ENCODE data around the gene TRA2B. TPM values are rescaled to one million over a fixed set of nuclear protein-coding genes. Genes with fewer than 3 reads are reported as not detected.
"Not testable (repeated sequence)": the region's sequence is repeated elsewhere in the genome, so short reads cannot be mapped to it uniquely, and the experiment has no call there.

TRA2B gene
- total RNA-seq, 1 experiment from 2014 or later: 358 TPM

DNA sequence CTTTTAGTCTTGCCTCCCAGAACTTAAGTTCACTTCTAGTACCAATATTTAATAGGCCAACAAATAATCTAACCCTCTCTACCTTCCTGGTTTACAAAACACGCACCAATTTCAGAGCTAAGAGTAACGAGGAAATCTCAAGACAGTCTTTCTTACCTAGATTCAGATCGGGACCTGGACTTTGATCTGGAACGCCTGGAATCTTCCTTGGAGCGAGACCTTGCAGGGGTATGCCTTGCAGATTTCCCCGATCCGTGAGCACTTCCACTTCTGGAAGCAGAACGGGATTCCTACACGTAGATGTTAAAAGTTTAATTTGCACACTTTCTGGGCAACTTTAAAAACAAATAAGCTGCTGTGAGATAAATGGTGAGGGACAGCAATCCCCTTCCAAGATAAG, 11.4 kb downstream of the TRA2B start:
- no peaks in the 10 kb centered on the region for H3K27me3 ChIP-seq
- DNase-seq: no peak
- H3K36me3 ChIP-seq: peaks cover 100% of the 10 kb centered on the region
- H3K4me3 ChIP-seq: no peak overlapping the region
- H3K4me1 ChIP-seq: peaks cover 21% of the 10 kb centered on the region; the same call in 1 of the 2 replicates
- H3K27ac ChIP-seq: no peak overlapping the region
- no peaks in the 10 kb centered on the region for H3K9me3 ChIP-seq (replicated peaks)

GRCh38 chr3:185925353-185925752, 12.5 kb downstream of the TRA2B start:
- DNase-seq: no peak
- Histone ChIP-seq H3K4me1 (peaks cover 14% of the 10 kb centered on the region; the same call in 1 of the 2 replicates), H3K4me3 (no peak overlapping the region), H3K27me3 (no peaks in the 10 kb centered on the region), H3K36me3 (peaks cover 100% of the 10 kb centered on the region), H3K9me3 (replicated peaks) (no peaks in the 10 kb centered on the region), H3K27ac (no peak overlapping the region)

DNA sequence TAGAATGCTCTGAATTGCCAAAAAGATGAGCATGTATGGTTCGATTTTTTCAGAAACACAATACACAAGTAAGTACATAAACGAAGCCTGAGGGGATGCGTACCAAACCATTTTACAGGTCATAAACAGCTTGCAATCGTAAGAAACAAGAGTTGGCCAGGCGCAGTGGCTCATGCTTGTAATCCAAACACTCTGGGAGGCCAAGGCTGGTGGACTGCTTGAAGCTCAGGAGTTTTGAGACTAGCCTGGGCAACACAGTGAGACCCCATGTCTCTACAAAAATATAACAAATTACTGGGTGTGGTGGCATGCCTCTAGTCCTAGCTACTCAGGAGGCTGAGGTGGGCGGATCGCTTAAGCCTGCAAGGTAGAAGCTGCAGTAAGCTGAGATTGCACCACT, 13.4 kb downstream of the TRA2B start:
- no peaks in the 10 kb centered on the region for H3K27me3 ChIP-seq
- no peak for DNase-seq

DNA sequence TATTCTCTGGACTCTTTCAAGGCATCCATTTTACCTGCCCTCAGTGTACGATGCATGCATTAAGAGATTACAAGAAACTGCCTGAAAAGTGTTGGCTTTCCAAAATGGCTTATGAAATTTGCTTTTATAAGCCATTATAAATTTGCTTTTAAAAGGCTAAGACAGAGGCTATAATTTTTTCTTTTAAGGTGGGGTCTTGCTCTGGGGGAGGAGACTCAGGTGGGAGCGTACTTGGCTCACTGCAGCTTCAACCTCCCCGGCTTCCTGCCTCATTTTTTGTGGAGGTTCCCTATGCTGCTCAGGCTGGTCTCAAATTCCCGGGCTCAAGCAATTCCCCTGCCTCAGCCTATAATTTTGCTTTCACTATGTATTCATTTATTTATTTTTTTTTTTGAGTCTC, 17.6 kb downstream of the TRA2B start:
- no peak overlapping the region for H3K4me3 ChIP-seq
- H3K36me3 ChIP-seq: peaks cover 100% of the 10 kb centered on the region
- H3K27me3 ChIP-seq: no peaks in the 10 kb centered on the region
- no peak for DNase-seq
- no peaks in the 10 kb centered on the region for H3K9me3 ChIP-seq (replicated peaks)
- no peak overlapping the region for H3K27ac ChIP-seq
- H3K4me1 ChIP-seq: no peaks in the 10 kb centered on the region

More for the DNA sequence above, 13.4 kb downstream of the TRA2B start:
- Histone ChIP-seq H3K4me1 (peaks cover 14% of the 10 kb centered on the region; the same call in 1 of the 2 replicates), H3K9me3 (replicated peaks) (no peaks in the 10 kb centered on the region), H3K36me3 (peaks cover 100% of the 10 kb centered on the region), H3K27ac (no peak overlapping the region), H3K4me3 (no peak overlapping the region)

- H3K27ac ChIP-seq: no peak overlapping the region
- H3K4me1 ChIP-seq: no peaks in the 10 kb centered on the region
- H3K36me3 ChIP-seq: peaks cover 83% of the 10 kb centered on the region
- H3K4me3 ChIP-seq: no peak overlapping the region
- H3K9me3 ChIP-seq (replicated peaks): no peaks in the 10 kb centered on the region
- DNase-seq: peak in 1 of 2 experiments; percentile 2
- H3K27me3 ChIP-seq: no peaks in the 10 kb centered on the region
These were observed 21.6 kb downstream of the TRA2B start for GRCh38 chr3:185916042-185916833.

DNA sequence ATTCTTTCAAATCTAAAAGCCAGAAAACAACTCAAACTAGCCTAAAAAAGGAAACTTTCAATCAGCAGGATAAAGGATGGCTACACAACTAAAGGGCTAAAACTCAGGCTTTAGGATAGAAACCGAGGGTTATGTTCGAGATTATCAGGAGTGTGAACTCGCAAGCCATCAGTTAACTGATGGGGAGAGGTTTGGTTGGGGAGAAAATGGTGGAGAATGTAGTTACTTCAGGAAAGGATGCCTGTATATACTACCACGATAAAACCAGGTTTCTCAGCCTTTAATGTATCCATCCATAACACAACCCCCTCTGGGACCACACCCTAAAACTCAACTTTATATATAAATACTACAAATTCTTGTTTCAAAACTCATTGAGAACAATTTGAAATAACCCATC, 22.2 kb downstream of the TRA2B start:
- Histone ChIP-seq H3K36me3 (peaks cover 77% of the 10 kb centered on the region), H3K27me3 (no peaks in the 10 kb centered on the region)

GRCh38 chr3:185914911-185915629, 22.7 kb downstream of the TRA2B start:
- H3K4me1 ChIP-seq: no peaks in the 10 kb centered on the region
- H3K36me3 ChIP-seq: peaks cover 71% of the 10 kb centered on the region
- no peak overlapping the region for H3K27ac ChIP-seq
- no peaks in the 10 kb centered on the region for H3K27me3 ChIP-seq
- peak in 1 of 2 experiments; percentile 3 for DNase-seq
- no peak overlapping the region for H3K4me3 ChIP-seq
- H3K9me3 ChIP-seq (replicated peaks): no peaks in the 10 kb centered on the region

More for the DNA sequence above, 22.2 kb downstream of the TRA2B start:
- Histone ChIP-seq H3K4me3 (no peak overlapping the region), H3K27ac (no peak overlapping the region), H3K9me3 (replicated peaks) (no peaks in the 10 kb centered on the region), H3K4me1 (no peaks in the 10 kb centered on the region)
- peak in 1 of 2 experiments; percentile 3 for DNase-seq

- H3K27me3 ChIP-seq: no peaks in the 10 kb centered on the region
- peak in 1 of 2 experiments; percentile 25 for DNase-seq
- H3K36me3 ChIP-seq: peaks cover 53% of the 10 kb centered on the region
- no peak overlapping the region for H3K27ac ChIP-seq
- no peaks in the 10 kb centered on the region for H3K9me3 ChIP-seq (replicated peaks)
- no peaks in the 10 kb centered on the region for H3K4me1 ChIP-seq
- no peak overlapping the region for H3K4me3 ChIP-seq
These were observed 24.6 kb downstream of the TRA2B start for GRCh38 chr3:185912929-185913901.

- H3K9me3 ChIP-seq (replicated peaks): no peaks in the 10 kb centered on the region
- H3K27me3 ChIP-seq: no peaks in the 10 kb centered on the region
- H3K4me1 ChIP-seq: no peaks in the 10 kb centered on the region
- H3K4me3 ChIP-seq: no peak overlapping the region
- H3K36me3 ChIP-seq: peaks cover 46% of the 10 kb centered on the region
- DNase-seq: peak in 1 of 2 experiments; percentile 3
- no peak overlapping the region for H3K27ac ChIP-seq
These were observed 25.3 kb downstream of the TRA2B start for GRCh38 chr3:185912512-185912911.

DNA sequence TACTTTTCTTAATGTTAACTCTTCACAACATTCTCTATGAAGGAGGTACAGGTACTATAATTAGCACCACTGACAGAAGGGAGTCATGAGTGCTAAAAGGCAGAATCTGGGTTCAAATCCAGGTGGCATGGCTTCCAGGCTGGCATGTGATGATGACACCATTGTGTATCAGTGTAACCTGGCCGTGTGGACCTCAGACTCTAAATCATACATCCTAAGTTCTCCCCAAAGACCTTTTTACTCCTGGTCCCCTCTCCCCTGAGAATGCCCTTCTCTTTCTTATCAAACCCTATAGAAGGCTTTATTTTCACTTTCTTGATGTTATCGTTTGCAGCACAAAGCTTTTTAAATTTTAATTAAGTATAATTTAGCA, 26.8 kb downstream of the TRA2B start:
- not testable (repeated sequence) for H3K4me1 ChIP-seq; H3K9me3 ChIP-seq (replicated peaks); H3K27ac ChIP-seq; H3K4me3 ChIP-seq; DNase-seq; H3K27me3 ChIP-seq
- peaks cover 31% of the 10 kb centered on the region for H3K36me3 ChIP-seq

DNA sequence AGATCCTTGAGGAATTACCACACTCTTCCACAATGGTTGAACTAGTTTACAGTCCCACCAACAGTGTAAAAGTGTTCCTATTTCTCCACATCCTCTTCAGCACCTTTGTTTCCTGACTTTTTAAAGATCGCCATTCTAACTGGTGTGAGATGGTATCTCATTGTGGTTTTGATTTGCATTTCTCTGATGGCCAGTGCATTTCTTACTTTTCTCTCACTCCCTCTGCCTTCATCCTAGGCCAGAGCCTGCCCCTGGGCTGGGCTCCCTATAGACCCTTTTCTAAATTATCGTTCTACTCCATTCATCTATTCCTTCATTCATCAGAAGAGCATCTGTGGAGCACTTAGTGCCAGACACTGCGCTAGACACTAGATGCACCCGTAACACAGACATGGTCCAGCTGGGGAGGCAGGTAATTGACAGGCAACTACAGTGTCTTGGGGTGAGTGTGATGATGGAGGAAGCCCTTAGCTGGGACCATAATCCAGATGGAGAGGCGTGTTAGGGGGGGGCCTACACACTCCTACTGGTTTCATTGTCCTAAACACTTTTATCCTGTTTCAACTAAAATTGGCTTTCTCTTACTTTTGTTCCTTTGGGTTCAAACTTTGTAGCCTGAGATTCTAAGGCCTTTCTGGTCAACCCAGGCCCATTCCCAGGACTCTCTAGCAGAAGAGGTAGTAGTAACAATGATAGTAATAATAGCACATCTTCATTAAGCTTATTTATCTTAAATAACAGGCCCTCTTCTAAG, 27.3 kb downstream of the TRA2B start:
- H3K4me1 ChIP-seq; H3K9me3 ChIP-seq (replicated peaks); DNase-seq; H3K27me3 ChIP-seq; H3K27ac ChIP-seq; H3K4me3 ChIP-seq: not testable (repeated sequence)
- H3K36me3 ChIP-seq: peaks cover 26% of the 10 kb centered on the region

- H3K36me3 ChIP-seq: peaks cover 20% of the 10 kb centered on the region
- not testable (repeated sequence) for H3K4me3 ChIP-seq; H3K9me3 ChIP-seq (replicated peaks); DNase-seq; H3K27ac ChIP-seq; H3K27me3 ChIP-seq; H3K4me1 ChIP-seq
These were observed 27.9 kb downstream of the TRA2B start for GRCh38 chr3:185909913-185910312.

- Histone ChIP-seq H3K9me3 (replicated peaks) (no peaks in the 10 kb centered on the region), H3K27ac (no peak overlapping the region), H3K27me3 (no peaks in the 10 kb centered on the region), H3K36me3 (no peaks in the 10 kb centered on the region), H3K4me3 (no peak overlapping the region), H3K4me1 (no peaks in the 10 kb centered on the region)
- peak; percentile 57 for DNase-seq
These were observed 37.6 kb downstream of the TRA2B start for GRCh38 chr3:185900228-185900627.

DNA sequence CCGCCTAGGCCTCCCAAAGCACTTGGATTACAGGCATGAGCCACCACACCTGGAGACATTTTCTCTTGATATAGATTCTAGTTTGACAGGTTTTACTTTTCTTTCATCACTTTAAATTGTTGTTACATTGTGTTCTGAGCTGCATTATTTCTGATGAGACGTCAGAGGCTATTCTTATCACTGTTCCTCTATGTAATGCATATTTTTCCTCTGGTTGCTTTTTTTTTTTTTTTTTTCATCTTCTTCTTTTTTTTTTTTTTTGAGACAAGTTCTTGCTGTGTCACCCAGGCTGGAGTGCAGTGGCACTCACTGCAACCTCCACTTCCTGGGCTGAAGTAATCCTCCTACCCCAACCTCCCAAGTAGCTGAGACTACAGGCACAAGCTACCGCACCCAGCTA, 41.2 kb downstream of the TRA2B start:
- H3K27ac ChIP-seq: no peak overlapping the region
- H3K36me3 ChIP-seq: no peaks in the 10 kb centered on the region
- no peak for DNase-seq
- H3K9me3 ChIP-seq (replicated peaks): no peaks in the 10 kb centered on the region
- H3K4me3 ChIP-seq: no peak overlapping the region
- H3K27me3 ChIP-seq: no peaks in the 10 kb centered on the region
- no peaks in the 10 kb centered on the region for H3K4me1 ChIP-seq

All from SJCRH30 (cell line).